Trophoblast cell (in vitro differentiated cells and primary cell): ENCODE measurements around the gene TMPRSS3.
"Not testable (repeated sequence)": the region's sequence is repeated elsewhere in the genome, so short reads cannot be mapped to it uniquely, and the experiment has no call there.

Source experiments
- DNase-seq, 2 donors: peaks; one replicate each; pipeline ENCODE4 v3.0.0-alpha.2; 2016
- H2AFZ ChIP-seq: 2 replicates; pipeline ENCODE4 v1.6.1; 2013; ENCODE audit warnings: low read length, moderate library complexity, mild to moderate bottlenecking; ENCODE audit not compliant: insufficient read depth, poor library complexity
- H2AK5ac ChIP-seq: 2 replicates; pipeline ENCODE4 v1.6.1; 2013; ENCODE audit warnings: mild to moderate bottlenecking, low read length
- H2BK120ac ChIP-seq: 2 replicates; pipeline ENCODE4 v1.6.1; 2013; ENCODE audit warnings: low read length, mild to moderate bottlenecking, moderate library complexity; ENCODE audit not compliant: insufficient read depth, poor library complexity
- H2BK12ac ChIP-seq: 2 replicates; pipeline ENCODE4 v1.6.1; 2013; ENCODE audit warnings: mild to moderate bottlenecking, low read length, moderate library complexity
- H2BK5ac ChIP-seq: 2 replicates; pipeline ENCODE4 v1.6.1; 2013; ENCODE audit warnings: low read length, low read depth, moderate library complexity, mild to moderate bottlenecking; ENCODE audit not compliant: poor library complexity
- H3K14ac ChIP-seq: 2 replicates; pipeline ENCODE4 v1.6.1; 2013; ENCODE audit warnings: mild to moderate bottlenecking, low read length
- H3K18ac ChIP-seq: 2 replicates; pipeline ENCODE4 v1.6.1; 2013; ENCODE audit warnings: mild to moderate bottlenecking, low read length
- H3K23ac ChIP-seq: 2 replicates; pipeline ENCODE4 v1.6.1; 2013; ENCODE audit warnings: low read length
- H3K27ac ChIP-seq: 2 replicates; pipeline ENCODE4 v1.5.1; 2013; ENCODE audit warnings: low read depth, mild to moderate bottlenecking, inconsistent platforms, low read length, moderate library complexity
- H3K27me3 ChIP-seq: 2 replicates; pipeline ENCODE4 v1.6.1; 2013; ENCODE audit warnings: inconsistent platforms, mild to moderate bottlenecking, low read length, moderate library complexity; ENCODE audit not compliant: insufficient read depth
- H3K36me3 ChIP-seq, 2 experiments: 1 replicate in 1 of 2; 2 replicates in 1 of 2; pipeline ENCODE4 v1.6.1; 2013; ENCODE audit warnings: low read length in 2 of 2, mild to moderate bottlenecking in 2 of 2, moderate library complexity in 1 of 2; ENCODE audit not compliant: insufficient read depth in 2 of 2, control insufficient read depth in 1 of 2
- H3K4ac ChIP-seq: 2 replicates; pipeline ENCODE4 v1.6.1; 2013; ENCODE audit warnings: low read depth, mild to moderate bottlenecking, low read length, moderate library complexity
- H3K4me1 ChIP-seq, 2 experiments: 1 replicate in 1 of 2; 2 replicates in 1 of 2; pipeline ENCODE4 v1.6.1; 2013; ENCODE audit warnings: low read length in 2 of 2, mild to moderate bottlenecking in 2 of 2, moderate library complexity in 1 of 2; ENCODE audit not compliant: insufficient read depth in 2 of 2, control insufficient read depth in 1 of 2
- H3K4me2 ChIP-seq: 2 replicates; pipeline ENCODE4 v1.6.1; 2013; ENCODE audit warnings: inconsistent platforms, mild to moderate bottlenecking, low read length, moderate library complexity
- H3K4me3 ChIP-seq: 2 replicates; pipeline ENCODE4 v1.5.1; 2013; ENCODE audit warnings: mild to moderate bottlenecking, low read depth, low read length, inconsistent platforms
- H3K79me1 ChIP-seq: one replicate; pipeline ENCODE4 v1.6.1; 2013; ENCODE audit warnings: low read length
- H3K79me2 ChIP-seq: 2 replicates; pipeline ENCODE4 v1.6.1; 2013; ENCODE audit warnings: low read length, mild to moderate bottlenecking; ENCODE audit not compliant: control insufficient read depth, insufficient read depth, poor library complexity
- H3K9ac ChIP-seq: 2 replicates; pipeline ENCODE4 v1.6.1; 2013; ENCODE audit warnings: mild to moderate bottlenecking, low read length
- H3K9me3 ChIP-seq: 2 replicates; pipeline ENCODE4 v1.6.1; 2013; ENCODE audit warnings: low read depth, mild to moderate bottlenecking, control low read depth, inconsistent platforms, low read length; ENCODE audit not compliant: insufficient read depth
- H4K12ac ChIP-seq: 2 replicates; pipeline ENCODE4 v1.6.1; 2013; ENCODE audit warnings: low read depth, mild to moderate bottlenecking, low read length, moderate library complexity
- H4K8ac ChIP-seq: 2 replicates; pipeline ENCODE4 v1.6.1; 2013; ENCODE audit warnings: low read depth, mild to moderate bottlenecking, low read length, moderate library complexity
- H4K91ac ChIP-seq: one replicate; pipeline ENCODE4 v1.6.1; 2013; ENCODE audit warnings: low read depth, mild to moderate bottlenecking, low read length, moderate library complexity
- WGBS: extraction: QIAGEN DNeasy Blood & Tissue Kit; methylation state at CpG from one replicate; pipeline ENCODE4 v1.1.7; 2013; ENCODE audit warnings: missing lambda C conversion rate; ENCODE audit not compliant: insufficient read length, insufficient coverage; ENCODE audit errors: extremely low coverage; 5-methylcytosine and 5-hydroxymethylcytosine counted together

The TMPRSS3 gene

GRCh38 chr21:42411891-42412635 lies 16.2 kb upstream of the TMPRSS3 start:
- H2AFZ ChIP-seq: no peak overlapping the region
- H3K79me1 ChIP-seq: no peaks in the 10 kb centered on the region
- H2BK120ac ChIP-seq: no peak overlapping the region
- DNase-seq: no peak
- no peak overlapping the region for H4K91ac ChIP-seq
- no peaks in the 10 kb centered on the region for H3K27me3 ChIP-seq
- no peak overlapping the region for H3K4ac ChIP-seq
- H4K8ac ChIP-seq: no peak overlapping the region
- no peaks in the 10 kb centered on the region for H3K36me3 ChIP-seq
- no peaks in the 10 kb centered on the region for H3K4me1 ChIP-seq
- H3K79me2 ChIP-seq: no peaks in the 10 kb centered on the region
- H3K4me2 ChIP-seq: no peak overlapping the region
- H4K12ac ChIP-seq: no peak overlapping the region
- H2BK5ac ChIP-seq: no peak overlapping the region
- no peak overlapping the region for H3K23ac ChIP-seq
- no peak overlapping the region for H3K9ac ChIP-seq
- no CpG with 5 or more reads among the region's 21 CpGs for WGBS
- H2BK12ac ChIP-seq: no peak overlapping the region
- H3K4me3 ChIP-seq: no peak overlapping the region
- peaks cover 3% of the 10 kb centered on the region for H3K9me3 ChIP-seq
- H3K27ac ChIP-seq: no peak overlapping the region
- no peak overlapping the region for H3K18ac ChIP-seq
- no peak overlapping the region for H3K14ac ChIP-seq
- no peak overlapping the region for H2AK5ac ChIP-seq

- no peaks in the 10 kb centered on the region for H3K4me1 ChIP-seq
- H4K91ac ChIP-seq: no peak overlapping the region
- no peak overlapping the region for H3K14ac ChIP-seq
- H4K8ac ChIP-seq: no peak overlapping the region
- no peaks in the 10 kb centered on the region for H3K36me3 ChIP-seq
- H4K12ac ChIP-seq: no peak overlapping the region
- no CpG with 5 or more reads among the region's 7 CpGs for WGBS
- peaks cover 3% of the 10 kb centered on the region for H3K9me3 ChIP-seq
- H3K18ac ChIP-seq: no peak overlapping the region
- no peak overlapping the region for H3K4me3 ChIP-seq
- no peak overlapping the region for H2AK5ac ChIP-seq
- no peak overlapping the region for H2BK5ac ChIP-seq
- H3K27me3 ChIP-seq: no peaks in the 10 kb centered on the region
- no peak overlapping the region for H3K4me2 ChIP-seq
- no peak overlapping the region for H3K9ac ChIP-seq
- no peaks in the 10 kb centered on the region for H3K79me2 ChIP-seq
- H3K4ac ChIP-seq: no peak overlapping the region
- H2AFZ ChIP-seq: no peak overlapping the region
- no peak overlapping the region for H2BK120ac ChIP-seq
- no peak for DNase-seq
- H3K79me1 ChIP-seq: no peaks in the 10 kb centered on the region
- H3K23ac ChIP-seq: no peak overlapping the region
- no peak overlapping the region for H3K27ac ChIP-seq
- H2BK12ac ChIP-seq: no peak overlapping the region
Measured at GRCh38 chr21:42411197-42411869, 15.5 kb upstream of the TMPRSS3 start.

GRCh38 chr21:42409366-42409765 lies 13.5 kb upstream of the TMPRSS3 start:
- H3K27ac ChIP-seq: no peak overlapping the region
- no peaks in the 10 kb centered on the region for H3K79me1 ChIP-seq
- H2BK120ac ChIP-seq: no peak overlapping the region
- no peak overlapping the region for H4K91ac ChIP-seq
- WGBS: no CpG with 5 or more reads among the region's 7 CpGs
- no peak overlapping the region for H3K23ac ChIP-seq
- H4K12ac ChIP-seq: no peak overlapping the region
- no peak overlapping the region for H3K14ac ChIP-seq
- peaks cover 5% of the 10 kb centered on the region for H3K9me3 ChIP-seq
- no peak overlapping the region for H2BK5ac ChIP-seq
- H3K4ac ChIP-seq: no peak overlapping the region
- H3K79me2 ChIP-seq: no peaks in the 10 kb centered on the region
- no peak overlapping the region for H3K4me3 ChIP-seq
- no peak overlapping the region for H2AFZ ChIP-seq
- no peak overlapping the region for H2BK12ac ChIP-seq
- no peak overlapping the region for H3K18ac ChIP-seq
- no peaks in the 10 kb centered on the region for H3K4me1 ChIP-seq
- H3K36me3 ChIP-seq: no peaks in the 10 kb centered on the region
- no peak overlapping the region for H3K9ac ChIP-seq
- no peak for DNase-seq
- H2AK5ac ChIP-seq: no peak overlapping the region
- H3K4me2 ChIP-seq: no peak overlapping the region
- no peaks in the 10 kb centered on the region for H3K27me3 ChIP-seq
- no peak overlapping the region for H4K8ac ChIP-seq

- not testable (repeated sequence) for H3K18ac ChIP-seq, H3K4me3 ChIP-seq, H3K4me2 ChIP-seq, H2BK120ac ChIP-seq, H3K4ac ChIP-seq, H4K91ac ChIP-seq, H3K79me1 ChIP-seq, H3K4me1 ChIP-seq, H3K9me3 ChIP-seq, H4K12ac ChIP-seq, H3K36me3 ChIP-seq, DNase-seq, H3K14ac ChIP-seq, H3K27ac ChIP-seq, H3K79me2 ChIP-seq, H3K23ac ChIP-seq, H3K9ac ChIP-seq, H3K27me3 ChIP-seq, H2AFZ ChIP-seq, H2BK5ac ChIP-seq, H2BK12ac ChIP-seq, H2AK5ac ChIP-seq, H4K8ac ChIP-seq
- WGBS: no CpG with 5 or more reads among the region's 5 CpGs
Measured at GRCh38 chr21:42408718-42409117, 12.9 kb upstream of the TMPRSS3 start.
